GM12873 (cell line): ENCODE data around the gene NPSR1.

Source experiments
- CTCF ChIP-seq: IDR thresholded peaks from 2 replicates; pipeline ENCODE4 v1.5.1; 2012; ENCODE audit warnings: low read depth, mild to moderate bottlenecking, moderate library complexity, low read length, control low read depth; ENCODE audit not compliant: insufficient read depth; ENCODE audit errors: missing control alignments

Gene NPSR1

GRCh38 chr7:34655384-34655783, 2.6 kb upstream of the NPSR1 start:
- TF ChIP-seq CTCF = no peak

- TF ChIP-seq CTCF = no peak
These were observed 2.0 kb upstream of the NPSR1 start for GRCh38 chr7:34656041-34656440.

- no peak for TF ChIP-seq CTCF
These were observed 1.6 kb downstream of the NPSR1 start for GRCh38 chr7:34659472-34660075.

- TF ChIP-seq CTCF = no peak
These were observed 4.2 kb downstream of the NPSR1 start for GRCh38 chr7:34662058-34662708.

GRCh38 chr7:34664755-34665154, 6.7 kb downstream of the NPSR1 start:
- TF ChIP-seq CTCF = no peak

- TF ChIP-seq CTCF = no peak
These were observed 14.4 kb downstream of the NPSR1 start for GRCh38 chr7:34672430-34672829.

GRCh38 chr7:34673066-34673465, 15.0 kb downstream of the NPSR1 start:
- no peak for TF ChIP-seq CTCF
